Measurements from ENCODE around the gene ARHGAP24. TPM values are rescaled to one million over a fixed set of nuclear protein-coding genes. Genes with fewer than 3 reads are reported as not detected.
"Not testable (repeated sequence)": the region's sequence is repeated elsewhere in the genome, so short reads cannot be mapped to it uniquely, and the experiment has no call there.

Gene ARHGAP24
- total RNA-seq, 2 donors from 2014 or later = 7.0 TPM; not detected in 1

DNA sequence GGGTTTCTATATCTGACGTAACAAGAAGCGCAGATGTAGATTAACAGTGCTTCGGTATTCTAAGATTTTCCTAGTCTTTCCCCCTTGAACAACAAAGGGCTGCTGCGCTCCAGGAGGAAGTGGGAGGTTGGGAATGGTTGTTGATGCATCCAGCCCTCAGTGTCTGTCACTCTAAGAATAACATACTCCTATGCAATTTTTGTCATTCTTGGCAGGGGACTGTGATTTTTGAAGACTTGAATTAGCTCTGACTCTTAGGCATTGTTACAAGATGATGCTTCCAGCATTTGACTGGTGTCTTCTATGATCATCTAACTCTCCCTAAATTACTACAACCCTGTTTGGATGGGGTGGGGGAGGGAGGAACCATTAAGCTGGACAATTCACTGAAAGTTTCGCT is 394.2 kb downstream of the ARHGAP24 start:
- H3K27ac Mint-ChIP-seq = no peak overlapping the region
- ATAC-seq = no peak
- H3K9me3 ChIP-seq (ENCODE audit: control insufficient read depth, low read length, poor library complexity, severe bottlenecking) = no peaks in the 10 kb centered on the region
- no peak overlapping the region for H3K4me3 Mint-ChIP-seq
- DNase-seq = no peak
- no peaks in the 10 kb centered on the region for H3K4me1 Mint-ChIP-seq
- H3K27me3 Mint-ChIP-seq = no peaks in the 10 kb centered on the region
- no peaks in the 10 kb centered on the region for H3K36me3 Mint-ChIP-seq (ENCODE audit: low read depth)

DNA sequence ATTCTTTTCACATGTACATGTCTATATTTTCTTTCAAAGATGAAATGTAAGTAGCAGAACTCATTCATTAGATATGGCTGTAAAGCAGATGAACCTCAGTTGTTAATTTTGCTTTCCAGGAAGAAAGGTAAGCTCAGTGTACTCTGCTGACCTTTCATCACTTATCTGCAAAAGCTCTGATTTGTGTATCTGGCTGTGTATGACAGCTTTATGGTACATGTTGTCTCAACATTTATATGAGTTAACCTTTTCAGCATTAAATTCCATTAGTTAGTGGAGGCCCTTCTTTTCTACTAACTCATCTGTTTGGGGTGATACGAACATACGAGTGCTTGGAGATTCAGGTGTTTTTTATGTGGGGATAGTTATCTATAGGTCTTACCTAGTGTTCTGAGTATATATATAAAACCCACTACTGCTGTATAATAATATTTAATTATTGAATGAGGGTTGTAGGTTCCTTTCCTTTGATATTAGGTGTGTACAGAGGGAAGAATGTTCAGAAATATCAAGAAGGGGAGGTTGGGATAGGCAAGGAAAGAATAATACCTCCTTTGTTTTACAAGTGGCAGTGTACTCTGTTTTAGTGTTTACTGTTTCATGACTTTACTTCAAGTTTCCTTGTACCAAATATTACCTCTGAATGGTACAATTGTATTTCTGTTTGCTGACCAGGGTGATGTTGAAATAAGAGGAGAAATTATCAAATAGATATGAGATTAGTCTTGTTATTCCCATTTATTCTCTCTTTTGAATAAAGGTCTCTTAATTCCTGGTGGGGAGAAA is 395.5 kb downstream of the ARHGAP24 start:
- no peak overlapping the region for H3K4me3 Mint-ChIP-seq
- no peaks in the 10 kb centered on the region for H3K36me3 Mint-ChIP-seq (ENCODE audit: low read depth)
- DNase-seq (no peak), ATAC-seq (no peak)
- H3K9me3 ChIP-seq (ENCODE audit: control insufficient read depth, low read length, poor library complexity, severe bottlenecking) = no peaks in the 10 kb centered on the region
- no peak overlapping the region for H3K27ac Mint-ChIP-seq
- H3K4me1 Mint-ChIP-seq = no peaks in the 10 kb centered on the region
- no peaks in the 10 kb centered on the region for H3K27me3 Mint-ChIP-seq

GRCh38 chr4:85873566-85873965 is 398.6 kb downstream of the ARHGAP24 start:
- DNase-seq = no peak
- no peaks in the 10 kb centered on the region for H3K36me3 Mint-ChIP-seq (ENCODE audit: low read depth)
- H3K27me3 Mint-ChIP-seq = no peaks in the 10 kb centered on the region
- no peak overlapping the region for H3K4me3 Mint-ChIP-seq
- H3K9me3 ChIP-seq (ENCODE audit: control insufficient read depth, low read length, poor library complexity, severe bottlenecking) = no peaks in the 10 kb centered on the region
- no peak overlapping the region for H3K27ac Mint-ChIP-seq
- no peak for ATAC-seq
- no peaks in the 10 kb centered on the region for H3K4me1 Mint-ChIP-seq

GRCh38 chr4:85879518-85879917 is 404.6 kb downstream of the ARHGAP24 start:
- no peaks in the 10 kb centered on the region for H3K9me3 ChIP-seq (ENCODE audit: control insufficient read depth, low read length, poor library complexity, severe bottlenecking)
- Mint-ChIP-seq H3K4me3 (no peak overlapping the region), H3K36me3 (ENCODE audit: low read depth) (no peaks in the 10 kb centered on the region), H3K4me1 (no peaks in the 10 kb centered on the region), H3K27ac (no peak overlapping the region), H3K27me3 (no peaks in the 10 kb centered on the region)
- DNase-seq = no peak
- ATAC-seq = no peak

GRCh38 chr4:85883180-85883579 is 408.2 kb downstream of the ARHGAP24 start:
- H3K9me3 ChIP-seq (ENCODE audit: control insufficient read depth, low read length, poor library complexity, severe bottlenecking) = no peaks in the 10 kb centered on the region
- DNase-seq (no peak), ATAC-seq (no peak)
- no peak overlapping the region for H3K27ac Mint-ChIP-seq
- H3K4me3 Mint-ChIP-seq = no peak overlapping the region
- H3K27me3 Mint-ChIP-seq = no peaks in the 10 kb centered on the region
- H3K36me3 Mint-ChIP-seq (ENCODE audit: low read depth) = no peaks in the 10 kb centered on the region
- H3K4me1 Mint-ChIP-seq = no peaks in the 10 kb centered on the region

DNA sequence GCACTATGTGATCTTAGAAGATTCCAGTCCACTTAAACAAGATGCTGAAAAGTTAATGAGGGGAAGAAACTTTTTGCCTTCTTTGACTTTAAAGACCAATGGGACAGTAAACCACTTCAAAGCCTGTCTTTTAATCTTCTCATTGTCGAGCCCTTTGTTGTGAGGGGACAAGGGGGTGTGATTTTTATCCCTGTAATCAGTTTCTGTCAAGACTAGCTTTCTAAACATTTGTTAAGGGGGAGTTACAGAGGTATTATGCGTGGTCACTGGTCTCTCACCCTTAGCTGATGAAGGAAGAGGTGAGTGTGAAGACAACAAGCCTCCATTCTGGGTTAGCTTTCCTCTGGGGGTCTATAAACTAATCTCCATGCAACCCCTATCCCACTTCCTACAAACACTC is 409.3 kb downstream of the ARHGAP24 start:
- no peaks in the 10 kb centered on the region for H3K9me3 ChIP-seq (ENCODE audit: control insufficient read depth, low read length, poor library complexity, severe bottlenecking)
- DNase-seq = no peak
- ATAC-seq = no peak
- Mint-ChIP-seq H3K27me3 (no peaks in the 10 kb centered on the region), H3K36me3 (ENCODE audit: low read depth) (no peaks in the 10 kb centered on the region), H3K27ac (no peak overlapping the region), H3K4me3 (no peak overlapping the region), H3K4me1 (no peaks in the 10 kb centered on the region)

GRCh38 chr4:85886665-85887064 is 411.7 kb downstream of the ARHGAP24 start:
- no peak overlapping the region for H3K4me3 Mint-ChIP-seq
- no peaks in the 10 kb centered on the region for H3K9me3 ChIP-seq (ENCODE audit: control insufficient read depth, low read length, poor library complexity, severe bottlenecking)
- no peaks in the 10 kb centered on the region for H3K4me1 Mint-ChIP-seq
- H3K27me3 Mint-ChIP-seq = no peaks in the 10 kb centered on the region
- DNase-seq (no peak), ATAC-seq (no peak)
- no peak overlapping the region for H3K27ac Mint-ChIP-seq
- no peaks in the 10 kb centered on the region for H3K36me3 Mint-ChIP-seq (ENCODE audit: low read depth)

DNA sequence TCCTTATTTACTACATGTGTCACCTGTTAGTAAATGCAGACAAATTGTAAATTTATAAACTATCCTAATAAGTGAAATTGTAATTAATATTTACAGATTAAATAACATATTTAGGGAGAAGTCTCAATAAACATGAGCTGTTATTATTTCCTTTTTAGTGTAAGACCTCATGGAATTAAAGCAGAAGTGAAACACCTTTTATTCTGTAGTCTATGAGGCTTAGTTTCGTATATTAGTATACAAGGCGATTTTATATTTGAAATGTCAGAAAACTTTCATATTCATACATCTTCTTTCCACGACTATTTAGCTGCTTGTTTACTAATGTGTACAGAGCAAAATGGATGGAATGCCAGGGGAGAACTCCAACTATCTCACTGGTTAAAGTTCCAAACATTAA is 414.4 kb downstream of the ARHGAP24 start:
- ATAC-seq (no peak), DNase-seq (no peak)
- H3K4me3 Mint-ChIP-seq = no peak overlapping the region
- H3K27me3 Mint-ChIP-seq = no peaks in the 10 kb centered on the region
- no peaks in the 10 kb centered on the region for H3K36me3 Mint-ChIP-seq (ENCODE audit: low read depth)
- H3K27ac Mint-ChIP-seq = no peak overlapping the region
- no peaks in the 10 kb centered on the region for H3K4me1 Mint-ChIP-seq
- no peaks in the 10 kb centered on the region for H3K9me3 ChIP-seq (ENCODE audit: control insufficient read depth, low read length, poor library complexity, severe bottlenecking)

DNA sequence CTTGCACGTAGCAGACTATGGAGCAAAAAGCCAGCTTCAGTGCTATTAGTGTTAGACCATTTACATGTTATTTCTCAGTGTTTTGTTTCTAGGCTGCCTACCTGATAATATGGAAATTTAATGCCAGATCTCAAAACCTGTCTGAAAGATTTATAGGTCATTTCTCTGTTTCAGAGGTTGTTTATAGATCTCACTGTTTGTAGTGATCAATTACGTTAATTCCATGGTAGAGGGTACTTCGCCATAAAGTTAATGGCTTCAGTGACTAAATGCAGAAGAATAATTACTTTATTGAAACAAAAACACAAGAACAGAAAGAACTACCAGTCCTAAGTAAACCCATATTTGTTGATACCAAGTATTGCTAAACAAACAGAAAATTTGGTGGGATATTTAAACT is 420.8 kb downstream of the ARHGAP24 start:
- H3K36me3 Mint-ChIP-seq (ENCODE audit: low read depth) = no peaks in the 10 kb centered on the region
- ATAC-seq = no peak
- H3K4me3 Mint-ChIP-seq = no peak overlapping the region

DNA sequence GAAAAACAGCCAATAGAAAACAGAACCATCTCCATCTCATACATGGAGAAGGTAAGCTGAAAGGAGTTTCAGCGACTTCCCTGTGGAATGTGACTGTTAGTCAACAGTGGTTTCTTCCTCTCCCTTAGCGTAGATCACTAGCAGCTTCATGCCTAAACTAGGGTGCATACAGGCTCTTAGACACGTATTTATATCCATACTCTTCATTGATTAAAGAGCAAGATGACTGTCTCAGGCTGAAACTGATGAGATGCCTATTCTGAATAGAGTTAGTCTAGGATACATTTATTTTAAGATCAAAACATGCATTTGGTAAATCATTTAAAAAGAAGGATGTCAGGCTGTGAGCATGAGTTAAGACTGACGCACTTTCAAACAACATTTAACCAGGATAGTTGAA is 423.3 kb downstream of the ARHGAP24 start:
- H3K4me3 Mint-ChIP-seq = no peak overlapping the region
- DNase-seq (no peak), ATAC-seq (no peak)
- no peaks in the 10 kb centered on the region for H3K9me3 ChIP-seq (ENCODE audit: control insufficient read depth, low read length, poor library complexity, severe bottlenecking)
- no peak overlapping the region for H3K27ac Mint-ChIP-seq
- no peaks in the 10 kb centered on the region for H3K27me3 Mint-ChIP-seq
- no peaks in the 10 kb centered on the region for H3K4me1 Mint-ChIP-seq
- H3K36me3 Mint-ChIP-seq (ENCODE audit: low read depth) = no peaks in the 10 kb centered on the region

More for the DNA sequence above, 420.8 kb downstream of the ARHGAP24 start:
- no peaks in the 10 kb centered on the region for H3K9me3 ChIP-seq (ENCODE audit: control insufficient read depth, low read length, poor library complexity, severe bottlenecking)
- DNase-seq = no peak
- H3K27ac Mint-ChIP-seq = no peak overlapping the region
- H3K4me1 Mint-ChIP-seq = no peaks in the 10 kb centered on the region
- no peaks in the 10 kb centered on the region for H3K27me3 Mint-ChIP-seq

GRCh38 chr4:85901500-85901899 is 426.6 kb downstream of the ARHGAP24 start:
- H3K27me3 Mint-ChIP-seq = no peaks in the 10 kb centered on the region
- no peaks in the 10 kb centered on the region for H3K4me1 Mint-ChIP-seq
- H3K9me3 ChIP-seq (ENCODE audit: control insufficient read depth, low read length, poor library complexity, severe bottlenecking) = no peaks in the 10 kb centered on the region
- H3K27ac Mint-ChIP-seq = no peak overlapping the region
- H3K36me3 Mint-ChIP-seq (ENCODE audit: low read depth) = no peaks in the 10 kb centered on the region
- DNase-seq (no peak), ATAC-seq (no peak)
- no peak overlapping the region for H3K4me3 Mint-ChIP-seq

- not testable (repeated sequence) for H3K4me3 Mint-ChIP-seq; DNase-seq; H3K9me3 ChIP-seq (ENCODE audit: control insufficient read depth, low read length, poor library complexity, severe bottlenecking); H3K27me3 Mint-ChIP-seq; H3K4me1 Mint-ChIP-seq; H3K36me3 Mint-ChIP-seq (ENCODE audit: low read depth); H3K27ac Mint-ChIP-seq; ATAC-seq
Measured at GRCh38 chr4:85902647-85903046, 427.7 kb downstream of the ARHGAP24 start.

- no peaks in the 10 kb centered on the region for H3K36me3 Mint-ChIP-seq (ENCODE audit: low read depth)
- H3K4me3 Mint-ChIP-seq = no peak overlapping the region
- ATAC-seq (no peak), DNase-seq (no peak)
- no peaks in the 10 kb centered on the region for H3K4me1 Mint-ChIP-seq
- H3K27ac Mint-ChIP-seq = no peak overlapping the region
- no peaks in the 10 kb centered on the region for H3K27me3 Mint-ChIP-seq
- no peaks in the 10 kb centered on the region for H3K9me3 ChIP-seq (ENCODE audit: control insufficient read depth, low read length, poor library complexity, severe bottlenecking)
Measured at GRCh38 chr4:85905761-85906160, 430.8 kb downstream of the ARHGAP24 start.

GRCh38 chr4:85907001-85907400 is 432.1 kb downstream of the ARHGAP24 start:
- no peaks in the 10 kb centered on the region for H3K27me3 Mint-ChIP-seq
- no peaks in the 10 kb centered on the region for H3K36me3 Mint-ChIP-seq (ENCODE audit: low read depth)
- H3K4me3 Mint-ChIP-seq = no peak overlapping the region
- H3K4me1 Mint-ChIP-seq = no peaks in the 10 kb centered on the region
- DNase-seq = no peak
- H3K9me3 ChIP-seq (ENCODE audit: control insufficient read depth, low read length, poor library complexity, severe bottlenecking) = no peaks in the 10 kb centered on the region
- H3K27ac Mint-ChIP-seq = no peak overlapping the region
- ATAC-seq = no peak

All from T-helper 17 cell (primary cell).